ENCODE data around the gene UGT1A6.

GRCh38 chr2:233775414-233775813 is 82.7 kb downstream of the UGT1A6 start:
- TF ChIP-seq E2F4 (CRISPR knock-in tag; IDR thresholded peaks at IDR 0.05; ENCODE audit: borderline replicate concordance, low read depth) (no peak), CTCF (IDR thresholded peaks at IDR 0.05) (no peak), ARID4B (CRISPR knock-in tag; IDR thresholded peaks at IDR 0.05; ENCODE audit: borderline replicate concordance) (no peak), JUN (CRISPR knock-in tag; IDR thresholded peaks at IDR 0.05) (no peak)
